Bronchial epithelial cell (primary cell): ENCODE measurements around the gene OR13J1. TPM values are rescaled to one million over a fixed set of nuclear protein-coding genes. Genes with fewer than 3 reads are reported as not detected.

Experiments used
- DNase-seq: peaks from one replicate; pipeline ENCODE4 v3.0.0-alpha.2; 2010; ENCODE audit warnings: low read depth
- FAIRE-seq: peaks from 2 replicates; lab custom pipeline; 2011; peaks lifted over from hg19 to GRCh38; lab: Jason Lieb, UNC
- H3K27me3 ChIP-seq: 2 replicates; pipeline ENCODE4 v1.5.1; 2011; ENCODE audit warnings: low read length; ENCODE audit not compliant: control insufficient read depth, insufficient read depth
- H3K36me3 ChIP-seq: 2 replicates; pipeline ENCODE4 v1.5.1; 2011; ENCODE audit warnings: low read length; ENCODE audit not compliant: control insufficient read depth, insufficient read depth
- H3K4me3 ChIP-seq: 2 replicates; pipeline ENCODE4 v1.5.1; 2011; ENCODE audit warnings: mild to moderate bottlenecking, low read depth, low read length, control low read depth
- CTCF ChIP-seq: IDR thresholded peaks from 2 replicates; pipeline ENCODE4 v1.5.1; 2011; ENCODE audit warnings: mild to moderate bottlenecking, moderate library complexity, low read length, control low read depth, inconsistent platforms; ENCODE audit not compliant: insufficient read depth, severe bottlenecking
- total RNA-seq: library from RNA; depleted of rRNA; stranded (reverse); fragments of >200 nt; gene quantifications from 2 replicates; pipeline ENCODE4 v1.2.1, GENCODE V29; 2014

Gene OR13J1
- total RNA-seq, result not detected in 2 replicates

- H3K36me3 ChIP-seq, result no peaks in the 10 kb centered on the region
- no peak for TF ChIP-seq CTCF
- no peak within 1 kb of the TSS for H3K4me3 ChIP-seq
- no peaks in the 10 kb centered on the region for H3K27me3 ChIP-seq
- no peak for FAIRE-seq
- no peak for DNase-seq
Observed at GRCh38 chr9:35870351-35870923, at the start of gene OR13J1. Gene OR13J1, minus strand, starts transcription at chr9:35870401. Its CDS starts 0 bp downstream, at chr9:35870401.

- no peak for FAIRE-seq
- Histone ChIP-seq H3K4me3 (no peak overlapping the region), H3K36me3 (no peaks in the 10 kb centered on the region), H3K27me3 (no peaks in the 10 kb centered on the region)
- no peak for TF ChIP-seq CTCF
- no peak for DNase-seq
Observed at GRCh38 chr9:35919212-35920008, 49.2 kb upstream of the OR13J1 start.

GRCh38 chr9:35918780-35919179, 48.6 kb upstream of the OR13J1 start:
- DNase-seq, result no peak
- H3K4me3 ChIP-seq, result no peak overlapping the region
- no peak for FAIRE-seq
- H3K27me3 ChIP-seq, result no peaks in the 10 kb centered on the region
- no peaks in the 10 kb centered on the region for H3K36me3 ChIP-seq
- no peak for TF ChIP-seq CTCF

GRCh38 chr9:35917261-35917660, 47.1 kb upstream of the OR13J1 start:
- no peaks in the 10 kb centered on the region for H3K27me3 ChIP-seq
- no peaks in the 10 kb centered on the region for H3K36me3 ChIP-seq
- TF ChIP-seq CTCF, result no peak
- FAIRE-seq (no peak), DNase-seq (no peak)
- no peak overlapping the region for H3K4me3 ChIP-seq

GRCh38 chr9:35915681-35916294, 45.6 kb upstream of the OR13J1 start:
- no peaks in the 10 kb centered on the region for H3K36me3 ChIP-seq

More at GRCh38 chr9:35915681-35916294, 45.6 kb upstream of the OR13J1 start:
- H3K4me3 ChIP-seq, result no peak overlapping the region
- no peak for TF ChIP-seq CTCF
- FAIRE-seq (no peak), DNase-seq (no peak)
- no peaks in the 10 kb centered on the region for H3K27me3 ChIP-seq
